HCT116 (cell line): ENCODE data around the gene FGFR1OP2. TPM values are rescaled to one million over a fixed set of nuclear protein-coding genes. Genes with fewer than 3 reads are reported as not detected.

Source experiments
- ATAC-seq: fragments of 200-7000 bp; cut with Tn5 transposase; 2 replicates; pipeline ENCODE4 v1.9.1; 2020; ENCODE audit warnings: mild to moderate bottlenecking, moderate library complexity
- BruUV-seq: library from RNA; stranded (reverse); fragments of 400-500 nt; replicated peaks from 2 replicates; lab custom pipeline; 2021; lab: Mats Ljungman, UMichigan
- CTCF ChIA-PET: fragments of 300-600 bp; sonication (Branson Sonifier 250); formaldehyde crosslinking; loops from one replicate; lab custom pipeline; 2021; ENCODE audit warnings: antibody characterized with exemption; lab: Charles Lee
- POLR2A ChIA-PET: fragments of 300-600, 350-600 bp; sonication (Branson Sonifier 250); formaldehyde crosslinking; loops from one replicate; lab custom pipeline; 2021; ENCODE audit warnings: antibody characterized with exemption; lab: Charles Lee
- RAD21 ChIA-PET, 2 experiments: fragments of 300-600 bp; sonication (Branson Sonifier 250); formaldehyde crosslinking; loops; one replicate each; lab custom pipeline; 2023; ENCODE audit warnings: low total read pairs in 2 of 2; ENCODE audit not compliant: uncharacterized antibody in 2 of 2, unreplicated experiment in 2 of 2, low non-redundant PET in 1 of 2; lab: Charles Lee
- DNase-seq: peaks from one replicate; pipeline ENCODE4 v3.0.0-alpha.2; 2010; ENCODE audit warnings: low read depth, low spot score
- H2AFZ ChIP-seq: fragments of 200-600 bp; shearing (Covaris generic), sonication (generic); 2 replicates; pipeline ENCODE4 v1.6.1; 2017; ENCODE audit warnings: low read depth, mixed run types, mixed read lengths, antibody characterized with exemption, low read length; ENCODE audit not compliant: poor library complexity, severe bottlenecking
- H3K27ac ChIP-seq: 2 replicates; pipeline ENCODE4 v1.5.1; 2012; ENCODE audit warnings: low read depth, low read length
- H3K27me3 ChIP-seq: fragments of 200-600 bp; sonication (generic); 2 replicates; pipeline ENCODE4 v1.6.1; 2016; ENCODE audit warnings: mixed run types, low read length, mixed read lengths; ENCODE audit not compliant: insufficient read depth
- H3K36me3 ChIP-seq, 2 experiments: fragments of 200-500 bp in 1 of 2; fragments of 200-600 bp in 1 of 2; sonication (Bioruptor generic) in 1 of 2; sonication (generic) in 1 of 2; 2 replicates each; pipeline versions ENCODE4 v1.5.1 to v1.6.1; 2014 to 2016; ENCODE audit warnings: low read length in 2 of 2, inconsistent platforms in 1 of 2, mixed read lengths in 1 of 2, mixed run types in 1 of 2; ENCODE audit not compliant: insufficient read depth in 2 of 2, control insufficient read depth in 1 of 2
- H3K4me1 ChIP-seq, 2 experiments: fragments of 200-600 bp in 1 of 2; sonication (generic) in 1 of 2; 2 replicates each; pipeline versions ENCODE4 v1.5.1 to v1.6.1; 2012 to 2017; ENCODE audit warnings: low read length in 2 of 2, inconsistent platforms in 1 of 2, mild to moderate bottlenecking in 1 of 2, mixed read lengths in 1 of 2, mixed run types in 1 of 2, moderate library complexity in 1 of 2; ENCODE audit not compliant: insufficient read depth in 2 of 2, control insufficient read depth in 1 of 2
- H3K4me2 ChIP-seq: fragments of 200-600 bp; sonication (generic); 2 replicates; pipeline ENCODE4 v1.6.1; 2017; ENCODE audit warnings: mixed run types, low read length, mixed read lengths
- H3K4me3 ChIP-seq, 2 experiments: fragments of 200-600 bp in 1 of 2; sonication (generic) in 1 of 2; replicated peaks in 1 of 2; 2 replicates each; pipeline ENCODE4 v1.5.1; 2011 to 2016; ENCODE audit warnings: low read length in 2 of 2, control low read depth in 1 of 2, low read depth in 1 of 2, mild to moderate bottlenecking in 1 of 2, mixed read lengths in 1 of 2, mixed run types in 1 of 2
- H3K79me2 ChIP-seq: fragments of 200-600 bp; sonication (generic); 2 replicates; pipeline ENCODE4 v1.6.1; 2017; ENCODE audit warnings: mild to moderate bottlenecking, mixed run types, low read length, moderate library complexity, mixed read lengths; ENCODE audit not compliant: insufficient read depth
- H3K9ac ChIP-seq: fragments of 200-600 bp; sonication (generic); 2 replicates; pipeline ENCODE4 v1.6.1; 2016; ENCODE audit warnings: low read length, mixed read lengths
- H3K9me2 ChIP-seq: fragments of 200-600 bp; sonication (generic), shearing (Covaris generic); 2 replicates; pipeline ENCODE4 v1.6.1; 2017; ENCODE audit warnings: mixed run types, mild to moderate bottlenecking, moderate library complexity; ENCODE audit not compliant: insufficient read depth
- H3K9me3 ChIP-seq, 2 experiments: fragments of 200-500 bp in 1 of 2; fragments of 200-600 bp in 1 of 2; sonication (Bioruptor generic) in 1 of 2; sonication (generic) in 1 of 2; 2 replicates each; pipeline ENCODE4 v1.6.1; 2014 to 2017; ENCODE audit warnings: low read length in 2 of 2, mixed read lengths in 2 of 2, inconsistent platforms in 1 of 2, low read depth in 1 of 2, mild to moderate bottlenecking in 1 of 2, mixed run types in 1 of 2, moderate library complexity in 1 of 2; ENCODE audit not compliant: control insufficient read depth in 1 of 2, insufficient read depth in 1 of 2
- H4K20me1 ChIP-seq: fragments of 200-600 bp; sonication (generic), shearing (Covaris generic); 2 replicates; pipeline ENCODE4 v1.6.1; 2017; ENCODE audit warnings: mixed run types, mild to moderate bottlenecking, moderate library complexity; ENCODE audit not compliant: insufficient read depth
- ATF3 ChIP-seq: IDR thresholded peaks from 2 replicates; pipeline ENCODE4 v1.6.1; 2012
- CEBPB ChIP-seq: IDR thresholded peaks from 2 replicates; pipeline ENCODE4 v1.6.1; 2012; ENCODE audit warnings: low read depth
- CTCF ChIP-seq, 3 experiments: fragments of 200-600 bp in 1 of 3; sonication (generic) in 1 of 3; IDR thresholded peaks in 2 of 3; conservative IDR thresholded peaks in 1 of 3; 2 replicates each; pipeline ENCODE4 v1.5.1; 2012 to 2017; ENCODE audit warnings: low read depth in 2 of 3, low read length in 2 of 3, antibody characterized with exemption in 1 of 3, borderline replicate concordance in 1 of 3, control low read depth in 1 of 3, mild to moderate bottlenecking in 1 of 3, mixed read lengths in 1 of 3, mixed run types in 1 of 3, moderate library complexity in 1 of 3; ENCODE audit not compliant: insufficient read depth in 1 of 3
- EGR1 ChIP-seq: IDR thresholded peaks from 2 replicates; pipeline ENCODE4 v1.6.1; 2012; ENCODE audit warnings: low read depth
- EZH2 ChIP-seq: fragments of 200-600 bp; sonication (generic); IDR thresholded peaks from 2 replicates; pipeline ENCODE4 v1.6.1; 2017; ENCODE audit warnings: antibody characterized with exemption, mixed run types
- FOSL1 ChIP-seq: IDR thresholded peaks from 2 replicates; pipeline ENCODE4 v1.6.1; 2012; ENCODE audit warnings: low read depth
- JUND ChIP-seq: IDR thresholded peaks from 2 replicates; pipeline ENCODE4 v1.6.1; 2012
- MAX ChIP-seq: IDR thresholded peaks from 2 replicates; pipeline ENCODE4 v1.6.1; 2012
- POLR2A ChIP-seq: IDR thresholded peaks from 2 replicates; pipeline ENCODE4 v1.7.0; 2011; ENCODE audit warnings: borderline replicate concordance; ENCODE audit not compliant: insufficient read depth, insufficient read length; ENCODE audit errors: extremely low read depth
- POLR2AphosphoS5 ChIP-seq: IDR thresholded peaks from 2 replicates; pipeline ENCODE4 v1.6.1; 2011; ENCODE audit warnings: mild to moderate bottlenecking, low read depth, low read length, moderate library complexity
- RAD21 ChIP-seq: IDR thresholded peaks from 2 replicates; pipeline ENCODE4 v1.6.1; 2012; ENCODE audit warnings: low read depth, mild to moderate bottlenecking
- REST ChIP-seq: IDR thresholded peaks from 2 replicates; pipeline ENCODE4 v1.6.1; 2012; ENCODE audit warnings: low read depth
- SIN3A ChIP-seq: IDR thresholded peaks from 2 replicates; pipeline ENCODE4 v1.6.1; 2012; ENCODE audit warnings: low read depth
- SP1 ChIP-seq: IDR thresholded peaks from 2 replicates; pipeline ENCODE4 v1.6.1; 2012; ENCODE audit warnings: low read depth
- SRF ChIP-seq: IDR thresholded peaks from 2 replicates; pipeline ENCODE4 v1.6.1; 2012; ENCODE audit warnings: low read depth
- YY1 ChIP-seq: IDR thresholded peaks from 2 replicates; pipeline ENCODE4 v1.6.1; 2011; ENCODE audit warnings: low read length, low read depth, moderate library complexity, mild to moderate bottlenecking; ENCODE audit not compliant: insufficient replicate concordance; ENCODE audit errors: extremely low read depth
- ZFX ChIP-seq: fragments of 450-650 bp; IDR thresholded peaks from 2 replicates; pipeline ENCODE4 v1.6.1; 2017
- ZNF274 ChIP-seq: fragments of 200-500 bp; sonication (Bioruptor generic); IDR thresholded peaks from 2 replicates; pipeline ENCODE4 v1.6.1; 2014; ENCODE audit warnings: mild to moderate bottlenecking, low read depth, low read length, inconsistent platforms
- intact Hi-C: fragments of 100-400 bp; cut with micrococcal nuclease; formaldehyde crosslinking; loops from 2 replicates; pipeline ENCODE4 v1.10.0; 2022
- total RNA-seq: library from RNA; stranded (reverse); gene quantifications from one replicate; pipeline ENCODE4 v1.2.1, GENCODE V29; 2021; ENCODE audit not compliant: unreplicated experiment

Gene FGFR1OP2
- total RNA-seq, 1 experiment from 2014 or later, result 29.6 TPM

- intact Hi-C loops, result no loop called here
- Histone ChIP-seq H2AFZ (no peak overlapping the region), H3K9me3 (no peaks in the 10 kb centered on the region), H3K36me3 (peaks cover 6 to 18% of the 10 kb centered on the region in 2 experiments; a peak in 2 of 4 replicates), H4K20me1 (no peaks in the 10 kb centered on the region; the same call in 1 of the 2 replicates), H3K9me2 (no peaks in the 10 kb centered on the region), H3K27me3 (no peaks in the 10 kb centered on the region), H3K79me2 (no peaks in the 10 kb centered on the region), H3K4me2 (no peak overlapping the region), H3K4me3 (no peak overlapping the region), H3K27ac (no peak overlapping the region), H3K4me1 (no peaks in the 10 kb centered on the region), H3K9ac (no peak overlapping the region)
- no peak for ATAC-seq
- RAD21 ChIA-PET, result no interaction called here
- CTCF ChIA-PET, result no interaction called here
- DNase-seq, result no peak
- POLR2A ChIA-PET, result no interaction called here
- BruUV-seq, result no TSS peak
- no peak for TF ChIP-seq JUND
- TF ChIP-seq YY1, result no peak
- TF ChIP-seq ZNF274, result no peak
- TF ChIP-seq ATF3, result no peak
- no peak for TF ChIP-seq CTCF (IDR thresholded peaks at IDR 0.05 in 2 of 3, conservative IDR thresholded peaks at IDR 0.05 in 1 of 3; ENCODE audit: borderline replicate concordance in 1 of 3, insufficient read depth in 1 of 3, low read depth in 2 of 3, low read length in 2 of 3)
- no peak for TF ChIP-seq MAX
- no peak for TF ChIP-seq POLR2A
- TF ChIP-seq SP1, result no peak
- no peak for TF ChIP-seq RAD21
- no peak for TF ChIP-seq REST
- no peak for TF ChIP-seq SIN3A
- no peak for TF ChIP-seq POLR2AphosphoS5
- TF ChIP-seq ZFX, result no peak
- TF ChIP-seq FOSL1, result no peak
- TF ChIP-seq SRF, result no peak
- TF ChIP-seq CEBPB, result no peak
- TF ChIP-seq EZH2, result no peak
- TF ChIP-seq EGR1, result no peak
- TF ChIP-seq, all 23 proteins: peak for 0
Observed at GRCh38 chr12:26963413-26963812, 25.1 kb downstream of the FGFR1OP2 start.
